ENCODE measurements around the gene DGKQ. TPM values are rescaled to one million over a fixed set of nuclear protein-coding genes. Genes with fewer than 3 reads are reported as not detected.
A peak's percentile ranks its signal among the peaks of the same experiment; 100 is the strongest.

DGKQ gene
- polyA plus RNA-seq, 2 of the 4 experiments (the other 2 are of a cell fraction), result 2.7 to 7.8 TPM

DNA sequence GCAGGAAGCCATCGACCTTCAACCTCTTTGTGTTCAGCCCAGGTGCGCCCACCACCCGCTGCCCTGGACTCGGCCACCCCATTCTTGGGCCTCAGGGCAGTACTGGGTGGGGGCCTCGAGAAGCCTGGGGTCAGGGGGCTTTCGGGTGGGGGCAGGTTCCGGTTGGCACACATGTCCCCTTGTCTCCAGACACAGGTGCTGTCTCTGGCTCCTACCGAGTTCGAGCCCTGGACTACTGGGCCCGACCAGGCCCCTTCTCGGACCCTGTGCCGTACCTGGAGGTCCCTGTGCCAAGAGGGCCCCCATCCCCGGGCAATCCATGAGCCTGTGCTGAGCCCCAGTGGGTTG lies 30.7 kb upstream of the DGKQ start (continued):
- TF ChIP-seq, protein P1, sequence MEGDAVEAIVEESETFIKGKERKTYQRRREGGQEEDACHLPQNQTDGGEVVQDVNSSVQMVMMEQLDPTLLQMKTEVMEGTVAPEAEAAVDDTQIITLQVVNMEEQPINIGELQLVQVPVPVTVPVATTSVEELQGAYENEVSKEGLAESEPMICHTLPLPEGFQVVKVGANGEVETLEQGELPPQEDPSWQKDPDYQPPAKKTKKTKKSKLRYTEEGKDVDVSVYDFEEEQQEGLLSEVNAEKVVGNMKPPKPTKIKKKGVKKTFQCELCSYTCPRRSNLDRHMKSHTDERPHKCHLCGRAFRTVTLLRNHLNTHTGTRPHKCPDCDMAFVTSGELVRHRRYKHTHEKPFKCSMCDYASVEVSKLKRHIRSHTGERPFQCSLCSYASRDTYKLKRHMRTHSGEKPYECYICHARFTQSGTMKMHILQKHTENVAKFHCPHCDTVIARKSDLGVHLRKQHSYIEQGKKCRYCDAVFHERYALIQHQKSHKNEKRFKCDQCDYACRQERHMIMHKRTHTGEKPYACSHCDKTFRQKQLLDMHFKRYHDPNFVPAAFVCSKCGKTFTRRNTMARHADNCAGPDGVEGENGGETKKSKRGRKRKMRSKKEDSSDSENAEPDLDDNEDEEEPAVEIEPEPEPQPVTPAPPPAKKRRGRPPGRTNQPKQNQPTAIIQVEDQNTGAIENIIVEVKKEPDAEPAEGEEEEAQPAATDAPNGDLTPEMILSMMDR (IDR thresholded peaks at IDR 0.05), result no peak

DNA sequence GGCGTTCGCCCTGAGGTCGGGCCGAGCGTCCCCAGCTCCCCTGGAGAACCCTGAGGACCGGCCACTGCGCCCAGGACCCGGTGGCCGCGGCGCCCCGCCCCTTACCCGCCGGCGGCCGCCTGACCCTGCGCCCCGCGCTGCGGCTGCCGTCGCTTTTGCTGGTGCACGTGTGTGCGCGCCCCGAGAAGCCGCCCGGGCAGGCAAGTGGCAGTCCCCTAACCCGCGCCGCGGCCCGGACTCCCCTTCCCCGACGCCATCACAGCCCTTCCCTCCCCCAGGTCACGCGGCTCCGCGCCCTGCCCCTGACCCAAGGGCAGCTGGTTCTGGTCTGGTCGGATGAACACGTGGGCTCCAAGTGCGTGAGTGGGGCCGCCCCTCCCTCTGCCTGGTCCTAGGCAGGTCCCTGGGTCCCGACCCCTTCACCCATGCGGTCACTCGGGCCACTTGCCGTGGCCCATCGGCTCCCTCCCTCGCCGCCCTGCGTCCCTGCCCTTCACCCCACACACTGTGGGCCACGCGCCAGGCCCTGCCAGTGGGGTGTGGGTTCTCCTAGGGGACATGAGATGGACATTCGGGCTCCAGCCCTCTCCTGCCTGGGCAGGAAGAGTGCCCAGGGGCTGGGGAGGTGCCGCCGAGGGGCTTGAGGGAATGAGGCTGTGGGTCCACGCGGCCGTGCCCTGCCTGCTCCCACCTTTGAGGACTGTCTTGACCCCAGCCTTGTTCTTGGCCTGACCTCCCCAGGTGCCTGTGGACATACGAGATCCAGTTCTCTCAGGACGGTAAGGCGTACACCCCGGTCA lies 30.1 kb upstream of the DGKQ start:
- no peak for FAIRE-seq
- Histone ChIP-seq H3K9me3 (no peaks in the 10 kb centered on the region), H3K27ac (no peak overlapping the region), H3K4me2 (no peak overlapping the region), H3K4me3 (no peak overlapping the region), H3K4me1 (no peaks in the 10 kb centered on the region)
- ChIA-PET POLR2A (no interaction called here), CTCF (no interaction called here)
- 98% methylated on average over 27 of the region's 63 CpGs for WGBS (ENCODE audit: missing lambda C conversion rate)
- ATAC-seq, result no peak
- no peak for DNase-seq (ENCODE audit: low read depth in 1 of 2, low spot score in 1 of 2)
- TF ChIP-seq CEBPB (IDR thresholded peaks at IDR 0.05) (no peak), CBX8 (IDR thresholded peaks at IDR 0.05) (no peak), JUN (IDR thresholded peaks at IDR 0.05) (no peak), SREBF2 (IDR thresholded peaks at IDR 0.05) (no peak)

DNA sequence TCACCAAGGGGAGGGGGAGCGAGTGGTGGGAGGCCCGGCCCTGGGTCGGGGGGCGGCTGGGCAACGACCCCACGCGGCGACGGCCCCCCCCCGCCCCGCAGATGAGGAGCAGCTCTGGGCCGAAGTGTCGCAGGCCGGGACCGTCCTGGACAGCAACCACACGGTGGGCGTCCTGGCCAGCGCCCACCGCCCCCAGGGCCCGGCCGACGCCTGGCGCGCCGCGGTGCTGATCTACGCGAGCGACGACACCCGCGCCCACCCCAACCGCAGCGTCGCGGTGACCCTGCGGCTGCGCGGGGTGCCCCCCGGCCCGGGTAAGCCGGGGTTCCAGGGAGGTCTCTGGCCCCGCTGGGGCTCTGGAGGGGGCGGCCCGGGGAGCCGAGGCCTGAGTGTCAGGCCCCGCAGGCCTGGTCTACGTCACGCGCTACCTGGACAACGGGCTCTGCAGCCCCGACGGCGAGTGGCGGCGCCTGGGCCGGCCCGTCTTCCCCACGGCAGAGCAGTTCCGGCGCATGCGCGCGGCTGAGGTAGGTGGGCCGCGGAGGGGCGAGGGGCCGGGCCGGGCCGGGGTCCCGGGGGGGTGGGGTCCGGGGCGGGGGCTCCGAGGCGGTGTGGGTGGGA lies 29.4 kb upstream of the DGKQ start:
- TF ChIP-seq CHD2 (IDR thresholded peaks at IDR 0.05; ENCODE audit: low read length, partially characterized antibody) (no peak), FOSL2 (IDR thresholded peaks at IDR 0.05) (no peak), FOSL2 (CRISPR knock-in tag; IDR thresholded peaks at IDR 0.05) (no peak), RARB (CRISPR knock-in tag; IDR thresholded peaks at IDR 0.05) (no peak), NR3C1 (IDR thresholded peaks at IDR 0.05) (no peak), FOXS1 (CRISPR knock-in tag; IDR thresholded peaks at IDR 0.05) (no peak), MAZ (IDR thresholded peaks at IDR 0.05; ENCODE audit: borderline replicate concordance, low read depth, low read length) (no peak), ZC3H11A (IDR thresholded peaks at IDR 0.05) (no peak), GATA3 (IDR thresholded peaks at IDR 0.05; ENCODE audit: borderline replicate concordance) (no peak), JUN (IDR thresholded peaks at IDR 0.05) (no peak), ZNF302 (CRISPR knock-in tag; IDR thresholded peaks at IDR 0.05) (no peak), SMC3 (IDR thresholded peaks at IDR 0.05) (no peak)
- TF ChIP-seq, protein P2, sequence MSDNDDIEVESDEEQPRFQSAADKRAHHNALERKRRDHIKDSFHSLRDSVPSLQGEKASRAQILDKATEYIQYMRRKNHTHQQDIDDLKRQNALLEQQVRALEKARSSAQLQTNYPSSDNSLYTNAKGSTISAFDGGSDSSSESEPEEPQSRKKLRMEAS (IDR thresholded peaks at IDR 0.05), result no peak
- TF ChIP-seq, protein P1 (IDR thresholded peaks at IDR 0.05), result no peak
- ChIA-PET CTCF (no interaction called here), POLR2A (no interaction called here)
- no peak for ATAC-seq
- Histone ChIP-seq H3K9me3 (no peaks in the 10 kb centered on the region), H3K4me1 (0 out of 3 replicates have a peak, but pooled peaks cover 3% of the 10 kb centered on the region), H3K4me3 (no peak overlapping the region), H3K4me2 (no peak overlapping the region), H3K27ac (no peak overlapping the region)
- DNase-seq (ENCODE audit: low read depth in 1 of 2, low spot score in 1 of 2), result no peak
- no peak for FAIRE-seq
- no CpG with 5 or more reads among the region's 75 CpGs for WGBS (ENCODE audit: missing lambda C conversion rate)

DNA sequence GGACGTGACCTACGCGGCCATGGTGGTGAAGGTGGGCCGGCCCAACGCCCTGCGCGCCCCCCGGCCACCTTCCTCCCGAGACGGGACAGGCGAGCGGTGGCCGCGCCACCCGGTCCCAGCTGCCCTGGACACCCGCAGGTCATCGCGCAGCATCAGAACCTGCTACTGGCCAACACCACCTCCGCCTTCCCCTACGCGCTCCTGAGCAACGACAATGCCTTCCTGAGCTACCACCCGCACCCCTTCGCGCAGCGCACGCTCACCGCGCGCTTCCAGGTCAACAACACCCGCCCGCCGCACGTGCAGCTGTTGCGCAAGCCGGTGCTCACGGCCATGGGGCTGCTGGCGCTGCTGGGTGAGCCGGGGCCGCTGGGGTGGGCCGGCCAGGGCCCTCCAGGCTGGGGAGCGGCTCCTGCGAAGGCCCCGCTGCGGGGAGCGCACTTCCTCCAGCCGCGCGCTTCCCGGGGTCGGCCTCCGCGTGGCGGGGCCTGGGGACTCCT lies 28.8 kb upstream of the DGKQ start:
- no peak for ATAC-seq

More for the DNA sequence above, 28.8 kb upstream of the DGKQ start:
- no peak overlapping the region for H3K27ac ChIP-seq
- POLR2A ChIA-PET, result no interaction called here
- no peaks in the 10 kb centered on the region for H3K9me3 ChIP-seq
- H3K4me3 ChIP-seq, result no peak overlapping the region
- TF ChIP-seq CHD4 (IDR thresholded peaks at IDR 0.05; ENCODE audit: borderline replicate concordance) (no peak), ZNF302 (CRISPR knock-in tag; IDR thresholded peaks at IDR 0.05) (no peak), CEBPB (IDR thresholded peaks at IDR 0.05) (peak in 1 of 2 experiments; percentile 39; a peak in 1 of 4 replicates)
- WGBS (ENCODE audit: missing lambda C conversion rate), result 89% methylated on average over 19 of the region's 54 CpGs
- FAIRE-seq (no peak), DNase-seq (ENCODE audit: low read depth in 1 of 2, low spot score in 1 of 2) (no peak)
- CTCF ChIA-PET, result no interaction called here
- 0 out of 3 replicates have a peak, but pooled peaks cover 5% of the 10 kb centered on the region for H3K4me1 ChIP-seq
- H3K4me2 ChIP-seq, result no peak overlapping the region

Data from A549 (cell line).